HFF-Myc (cell line): ENCODE measurements around the gene CCDC51.

Experiments used
- DNase-seq: peaks from one replicate; pipeline ENCODE4 v3.0.0-alpha.2; 2011; ENCODE audit warnings: low read depth; ENCODE audit errors: extremely low read depth
- H3K4me3 ChIP-seq: replicated peaks from 2 replicates; pipeline ENCODE4 v1.5.1; 2011; ENCODE audit warnings: low read depth, mild to moderate bottlenecking, control low read depth, low read length
- CTCF ChIP-seq: IDR thresholded peaks from 2 replicates; pipeline ENCODE4 v1.5.1; 2012; ENCODE audit warnings: mild to moderate bottlenecking, low read depth, low read length, control low read depth; ENCODE audit errors: missing control alignments

CCDC51 gene

GRCh38 chr3:48395714-48396113, 44.2 kb downstream of the CCDC51 start:
- TF ChIP-seq CTCF = no peak
- no peak for DNase-seq
- no peak overlapping the region for H3K4me3 ChIP-seq

GRCh38 chr3:48394391-48394790, 45.5 kb downstream of the CCDC51 start:
- H3K4me3 ChIP-seq = no peak overlapping the region
- no peak for DNase-seq
- TF ChIP-seq CTCF = no peak

GRCh38 chr3:48388966-48389365, 51.0 kb downstream of the CCDC51 start:
- no peak overlapping the region for H3K4me3 ChIP-seq
- DNase-seq = no peak
- no peak for TF ChIP-seq CTCF

- TF ChIP-seq CTCF = no peak
- H3K4me3 ChIP-seq = no peak overlapping the region
- no peak for DNase-seq
These were observed 52.3 kb downstream of the CCDC51 start for GRCh38 chr3:48387634-48388033.
